Central memory CD8-positive, alpha-beta T cell (primary cell): ENCODE measurements around the gene PRPF40A.
"Not testable (repeated sequence)": the region's sequence is repeated elsewhere in the genome, so short reads cannot be mapped to it uniquely, and the experiment has no call there.

Source experiments
- ATAC-seq: fragments of 150-1000 bp; cut with Tn5 transposase; replicated peaks from 2 replicates; pipeline ENCODE4 v1.10.0; 2022; ENCODE audit warnings: mild to moderate bottlenecking, moderate FRiP score, moderate number of reproducible peaks; ENCODE audit not compliant: poor library complexity, severe bottlenecking; ENCODE audit errors: extremely low read depth
- DNase-seq, 2 donors: peaks; one replicate each; pipeline ENCODE4 v3.0.0; 2021; ENCODE audit warnings: low spot score in 2 of 2
- H3K27ac Mint-ChIP-seq: one replicate; pipeline ENCODE4 v1.8.0; 2022; ENCODE audit warnings: low read depth, mild to moderate bottlenecking, moderate library complexity, mixed read lengths
- H3K27me3 Mint-ChIP-seq: one replicate; pipeline ENCODE4 v1.8.0; 2022; ENCODE audit warnings: mixed read lengths
- H3K36me3 Mint-ChIP-seq: one replicate; pipeline ENCODE4 v1.8.0; 2022; ENCODE audit warnings: mild to moderate bottlenecking, moderate library complexity, mixed read lengths; ENCODE audit not compliant: insufficient read depth
- H3K4me1 Mint-ChIP-seq: one replicate; pipeline ENCODE4 v1.8.0; 2022; ENCODE audit warnings: mixed read lengths
- H3K4me3 Mint-ChIP-seq: one replicate; pipeline ENCODE4 v1.8.0; 2022; ENCODE audit warnings: mild to moderate bottlenecking, moderate library complexity, mixed read lengths
- H3K9me3 Mint-ChIP-seq: one replicate; pipeline ENCODE4 v1.8.0; 2022; ENCODE audit warnings: mixed read lengths

Gene PRPF40A

DNA sequence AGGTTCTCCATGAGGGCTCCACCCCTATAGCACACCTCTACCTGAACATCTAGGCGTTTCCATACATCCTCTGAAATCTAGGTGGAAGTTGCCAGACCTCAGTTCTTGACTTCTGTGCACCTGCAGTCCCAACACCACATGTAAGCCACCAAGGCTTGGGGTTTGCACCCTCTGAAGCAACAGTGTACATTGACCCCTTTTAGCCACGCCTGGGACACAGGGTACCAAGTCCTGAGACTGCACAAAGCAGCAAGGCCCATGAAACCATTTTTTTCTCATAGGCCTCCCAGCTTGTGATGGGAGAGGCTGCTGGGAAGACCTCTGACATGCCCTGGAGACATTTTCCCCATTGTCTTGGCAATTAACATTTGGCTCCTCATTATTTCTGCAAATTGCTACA, 21.2 kb upstream of the PRPF40A start:
- DNase-seq (no peak), ATAC-seq (no peak)
- Mint-ChIP-seq H3K9me3 (no peaks in the 10 kb centered on the region), H3K4me3 (no peak overlapping the region), H3K36me3 (peaks cover 16% of the 10 kb centered on the region), H3K27ac (no peak overlapping the region), H3K4me1 (peaks cover 4% of the 10 kb centered on the region), H3K27me3 (no peaks in the 10 kb centered on the region)

DNA sequence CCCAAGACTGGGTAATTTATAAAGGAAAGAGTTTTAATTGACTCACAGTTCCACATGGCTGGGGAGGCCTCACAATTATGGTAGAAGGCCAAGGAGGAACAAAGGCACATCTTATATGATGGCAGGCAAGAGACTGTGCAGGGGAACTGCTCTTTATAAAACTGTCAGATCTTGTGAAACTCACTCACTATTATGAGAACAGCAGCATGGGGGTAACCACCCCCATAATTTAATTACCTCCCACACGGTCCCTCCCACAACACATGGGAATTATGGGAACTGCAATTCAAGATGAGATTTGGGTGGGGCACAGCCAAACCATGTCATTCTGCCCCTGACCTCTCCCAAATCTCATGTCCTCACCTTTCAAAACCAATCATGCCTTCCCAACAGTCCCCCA, 20.2 kb upstream of the PRPF40A start:
- ATAC-seq, H3K4me3 Mint-ChIP-seq, H3K4me1 Mint-ChIP-seq, H3K27ac Mint-ChIP-seq, H3K9me3 Mint-ChIP-seq, H3K27me3 Mint-ChIP-seq, DNase-seq: not testable (repeated sequence)
- peaks cover 16% of the 10 kb centered on the region for H3K36me3 Mint-ChIP-seq

DNA sequence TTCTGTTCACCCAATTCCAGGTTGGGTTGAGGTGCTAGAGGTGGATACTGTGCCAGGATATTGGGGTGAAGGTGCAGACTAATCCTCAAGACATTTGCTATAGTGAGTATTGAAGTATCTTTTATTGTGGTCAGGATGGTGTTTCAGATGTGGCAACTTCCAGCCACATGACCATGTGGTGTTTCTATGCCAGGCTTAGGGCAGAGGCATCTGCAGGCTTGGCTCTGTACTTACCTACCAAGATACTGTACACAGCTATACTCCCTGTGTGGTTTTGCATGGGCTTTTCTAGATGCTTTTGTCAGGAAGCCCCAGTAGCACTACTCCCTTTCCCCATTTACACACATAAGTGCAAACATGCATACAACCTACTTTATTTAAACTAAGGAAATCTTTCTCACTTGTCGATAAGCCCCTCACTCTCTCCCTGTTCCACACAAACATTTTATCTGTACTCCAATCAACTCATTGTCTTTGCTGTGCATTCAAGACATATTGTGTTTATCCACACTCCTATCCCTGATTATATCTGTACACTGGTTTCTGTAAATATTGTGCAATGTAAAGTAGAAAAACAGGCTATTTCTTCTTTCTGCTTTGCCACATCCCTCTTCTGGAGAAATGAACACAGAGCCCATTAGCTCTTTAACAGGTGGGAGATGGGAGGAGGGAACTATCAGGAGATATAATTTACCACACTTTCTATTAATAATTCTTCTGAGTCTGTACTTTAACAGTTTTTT, 13.5 kb upstream of the PRPF40A start:
- Mint-ChIP-seq H3K9me3 (no peaks in the 10 kb centered on the region), H3K27ac (peak overlapping the region; percentile 20), H3K4me1 (peaks cover 22% of the 10 kb centered on the region), H3K36me3 (peaks cover 7% of the 10 kb centered on the region), H3K27me3 (no peaks in the 10 kb centered on the region), H3K4me3 (peak overlapping the region; percentile 15)
- ATAC-seq: peak; percentile 96
- DNase-seq: peak; percentile 34 to 75

DNA sequence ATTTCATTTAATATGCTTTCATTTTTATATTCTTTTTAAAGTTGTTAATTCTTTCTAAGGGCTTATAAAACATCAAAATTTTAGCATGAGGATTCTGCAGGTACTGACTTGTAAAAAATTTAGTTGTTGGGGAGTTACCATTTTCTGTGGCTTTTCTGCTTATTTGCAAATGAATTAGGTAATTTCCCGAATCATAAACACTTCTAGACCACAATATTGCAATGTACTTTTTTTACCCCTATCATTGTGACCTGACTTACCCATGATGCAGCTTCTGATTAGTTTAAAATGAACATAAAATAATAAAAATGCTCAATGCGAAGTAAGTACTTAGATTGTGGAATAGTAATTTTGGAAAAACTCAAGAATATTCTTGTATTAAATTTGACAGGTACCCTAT, 12.6 kb upstream of the PRPF40A start:
- no peaks in the 10 kb centered on the region for H3K27me3 Mint-ChIP-seq
- DNase-seq: no peak
- no peaks in the 10 kb centered on the region for H3K9me3 Mint-ChIP-seq
- peak overlapping the region; percentile 20 for H3K27ac Mint-ChIP-seq
- peaks cover 22% of the 10 kb centered on the region for H3K4me1 Mint-ChIP-seq
- peaks cover 4% of the 10 kb centered on the region for H3K36me3 Mint-ChIP-seq
- ATAC-seq: peak; percentile 59
- H3K4me3 Mint-ChIP-seq: peak overlapping the region; percentile 15

DNA sequence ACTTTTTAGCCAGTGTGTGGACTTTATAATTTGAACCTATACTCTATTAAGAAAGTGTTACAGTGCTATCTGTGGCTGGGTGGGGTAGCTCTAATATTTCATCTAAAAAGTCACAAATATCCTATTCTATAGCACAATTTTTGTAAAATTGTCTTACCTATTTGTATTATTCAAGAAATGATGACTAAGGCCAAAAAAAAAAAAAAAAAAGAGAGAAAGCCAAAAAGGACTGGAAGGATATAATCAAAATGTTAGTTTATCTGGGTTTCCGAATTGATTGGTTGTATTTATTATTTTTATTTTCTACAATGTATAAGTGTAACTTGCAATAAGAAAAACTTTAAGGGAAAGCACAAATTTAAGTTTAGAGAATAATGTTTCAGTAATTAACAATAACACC, 6.7 kb upstream of the PRPF40A start:
- Mint-ChIP-seq H3K4me1 (peaks cover 32% of the 10 kb centered on the region), H3K27ac (no peak overlapping the region), H3K36me3 (peaks cover 6% of the 10 kb centered on the region), H3K27me3 (no peaks in the 10 kb centered on the region), H3K9me3 (no peaks in the 10 kb centered on the region), H3K4me3 (no peak overlapping the region)
- ATAC-seq (no peak), DNase-seq (no peak)

DNA sequence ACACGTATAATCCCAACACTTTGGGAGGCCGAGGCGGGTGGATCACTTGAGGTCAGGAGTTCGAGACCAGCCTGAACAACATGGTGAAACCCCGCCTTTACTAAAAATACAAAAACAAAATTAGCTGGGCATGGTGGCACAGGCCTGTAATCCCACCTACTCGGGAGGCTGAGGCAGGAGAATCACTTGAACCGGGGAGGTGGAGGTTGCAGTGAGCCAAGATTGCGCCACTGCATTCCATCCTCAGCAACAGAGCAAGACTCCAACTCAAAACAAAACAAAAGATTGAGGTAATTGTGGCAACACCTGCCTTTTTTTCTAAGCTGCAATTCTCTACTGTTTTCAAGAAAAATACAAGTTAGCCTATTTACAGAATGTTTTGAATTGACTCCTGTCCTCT, 5.4 kb upstream of the PRPF40A start:
- DNase-seq, ATAC-seq, H3K9me3 Mint-ChIP-seq, H3K4me3 Mint-ChIP-seq, H3K27me3 Mint-ChIP-seq, H3K27ac Mint-ChIP-seq: not testable (repeated sequence)
- H3K36me3 Mint-ChIP-seq: peaks cover 15% of the 10 kb centered on the region
- H3K4me1 Mint-ChIP-seq: peaks cover 34% of the 10 kb centered on the region

DNA sequence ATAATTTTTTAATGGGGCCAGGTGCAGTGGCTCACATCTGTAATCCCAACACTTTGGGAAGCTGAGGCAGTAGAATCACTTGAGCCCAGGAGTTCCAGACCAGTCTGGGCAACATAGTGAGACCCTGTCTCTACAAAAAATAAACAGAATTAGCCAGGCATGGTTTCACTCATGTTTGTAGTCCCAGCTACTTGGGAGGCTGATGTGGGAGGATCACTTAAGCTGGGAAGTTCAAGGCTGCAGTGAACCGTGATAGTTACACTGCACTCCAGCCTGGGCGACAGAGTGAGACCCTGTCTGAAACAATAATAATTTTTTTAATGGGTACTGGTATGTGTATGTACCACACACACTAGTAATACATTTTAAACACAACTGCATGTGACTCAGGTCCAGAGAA, 3.5 kb upstream of the PRPF40A start:
- DNase-seq: no peak
- Mint-ChIP-seq H3K9me3 (no peaks in the 10 kb centered on the region), H3K27ac (no peak overlapping the region), H3K4me1 (peaks cover 49% of the 10 kb centered on the region), H3K4me3 (no peak overlapping the region), H3K36me3 (peaks cover 30% of the 10 kb centered on the region), H3K27me3 (no peaks in the 10 kb centered on the region)
- no peak for ATAC-seq

DNA sequence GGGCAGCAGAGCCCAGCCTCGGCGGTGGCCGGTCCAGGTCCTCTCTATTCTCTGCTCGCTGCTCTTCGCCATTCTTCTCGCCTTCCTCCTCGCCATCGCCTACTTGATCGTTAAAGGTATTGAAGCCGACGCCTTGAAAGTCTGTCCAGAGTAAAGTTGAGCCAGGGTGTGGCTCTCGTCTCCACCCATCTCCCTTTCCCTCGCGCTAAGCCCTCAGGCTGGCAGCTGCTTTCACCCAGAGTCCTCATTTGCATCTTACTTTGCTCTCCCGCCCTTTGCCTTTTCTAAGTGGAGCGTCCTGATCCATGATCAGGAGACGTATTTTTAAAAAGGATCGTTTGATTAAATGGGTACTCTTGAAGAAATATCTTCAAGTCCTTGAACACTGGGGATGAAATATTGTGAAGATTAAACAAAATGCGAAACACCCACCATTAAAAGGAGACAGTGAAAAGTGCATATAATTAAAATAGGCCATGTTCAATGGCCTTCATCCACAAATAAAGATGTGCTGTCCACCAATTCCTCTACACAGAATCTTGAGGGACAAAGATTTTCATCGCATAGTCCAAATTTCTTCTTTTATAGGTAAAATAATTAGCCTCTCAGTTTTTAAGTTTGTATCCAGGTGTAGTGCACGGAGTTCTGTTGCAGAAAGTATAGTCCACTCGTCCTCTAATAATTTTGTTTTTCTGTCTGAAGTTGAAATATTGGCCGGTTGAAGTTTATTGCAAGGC, 1.8 kb upstream of the PRPF40A start:
- peaks cover 35% of the 10 kb centered on the region for H3K36me3 Mint-ChIP-seq
- H3K27ac Mint-ChIP-seq: peak overlapping the region; percentile 100
- ATAC-seq (no peak), DNase-seq (no peak)
- H3K27me3 Mint-ChIP-seq: no peaks in the 10 kb centered on the region
- H3K4me3 Mint-ChIP-seq: peak overlapping the region; percentile 98
- H3K9me3 Mint-ChIP-seq: no peaks in the 10 kb centered on the region
- peaks cover 56% of the 10 kb centered on the region for H3K4me1 Mint-ChIP-seq

DNA sequence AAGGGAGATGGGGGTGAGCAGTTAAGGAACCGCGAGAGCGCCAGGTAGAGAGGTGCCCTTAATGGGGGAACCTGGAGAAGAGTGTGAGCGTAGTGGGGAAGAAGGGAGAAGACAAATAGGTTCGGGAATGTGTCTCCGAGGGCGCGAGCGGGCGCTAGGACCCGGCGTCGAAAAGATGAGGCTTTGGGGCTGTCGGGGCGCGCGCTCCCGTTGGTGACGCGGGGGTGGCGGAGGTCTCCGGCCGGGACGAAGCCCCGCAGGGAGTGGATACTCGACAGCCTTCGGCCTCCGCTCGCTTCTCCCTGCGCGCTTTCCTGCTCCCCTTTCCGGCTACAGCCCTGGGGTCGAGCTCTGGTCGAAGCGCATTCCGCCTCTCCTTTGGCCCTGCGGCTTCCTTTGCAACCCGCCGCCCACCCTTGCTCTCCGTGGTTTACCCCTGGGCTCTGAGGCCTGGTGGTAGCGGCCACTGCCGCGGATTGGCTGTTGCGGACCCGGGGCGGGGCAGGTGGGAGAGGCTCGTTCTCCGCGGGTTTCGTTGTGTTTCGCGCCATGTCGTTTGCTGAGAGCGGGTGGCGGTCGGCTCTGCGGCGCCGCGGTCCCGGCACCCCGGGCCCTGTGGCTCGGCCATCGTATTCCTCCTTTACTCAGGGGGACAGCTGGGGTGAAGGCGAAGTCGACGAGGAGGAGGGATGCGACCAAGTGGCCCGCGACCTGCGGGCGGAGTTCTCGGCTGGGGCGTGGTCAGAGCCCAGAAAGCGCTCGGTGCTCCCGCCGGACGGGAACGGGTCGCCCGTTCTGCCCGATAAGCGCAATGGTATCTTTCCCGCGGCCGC, 1.0 kb upstream of the PRPF40A start, which contains the start of gene ARL6IP6:
ARL6IP6 (plus strand) TSS at position 545 of the 833 bp plus-strand sequence; CDS start at position 550, 5 bp downstream.
- Mint-ChIP-seq H3K9me3 (no peaks in the 10 kb centered on the region), H3K27me3 (no peaks in the 10 kb centered on the region), H3K4me1 (peaks cover 56% of the 10 kb centered on the region), H3K27ac (peak within 1 kb of the TSS; percentile 100), H3K36me3 (peaks cover 40% of the 10 kb centered on the region), H3K4me3 (peak within 1 kb of the TSS; percentile 98)
- ATAC-seq (peak; percentile 66), DNase-seq (peak; percentile 91 to 93)

DNA sequence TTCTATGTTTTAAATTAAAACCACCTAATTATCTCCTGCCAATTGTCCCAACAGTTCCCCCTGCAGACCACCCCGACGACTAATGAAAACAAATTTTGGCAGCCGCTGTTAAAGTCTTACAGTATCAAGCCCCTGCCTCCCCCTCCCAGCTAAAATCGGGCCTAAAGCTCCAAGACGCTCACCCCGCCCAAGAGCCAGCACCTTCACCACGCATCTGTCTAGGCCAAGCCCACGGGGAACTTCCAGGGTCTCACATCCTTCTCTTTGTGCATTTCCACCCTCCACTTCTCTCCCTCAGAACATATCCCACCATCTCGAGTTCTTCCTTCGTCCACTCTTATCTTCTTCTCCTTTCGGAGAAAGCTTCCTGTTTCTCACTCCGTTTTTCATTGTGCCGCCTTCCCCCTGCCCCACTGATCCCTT, 445 bp downstream of the PRPF40A start:
- ATAC-seq: no peak
- Mint-ChIP-seq H3K27ac (peak overlapping the region; percentile 100), H3K4me3 (peak overlapping the region; percentile 98), H3K4me1 (peaks cover 57% of the 10 kb centered on the region), H3K27me3 (no peaks in the 10 kb centered on the region), H3K36me3 (peaks cover 51% of the 10 kb centered on the region), H3K9me3 (no peaks in the 10 kb centered on the region)
- DNase-seq: peak in 1 of 2 donors; percentile 14

DNA sequence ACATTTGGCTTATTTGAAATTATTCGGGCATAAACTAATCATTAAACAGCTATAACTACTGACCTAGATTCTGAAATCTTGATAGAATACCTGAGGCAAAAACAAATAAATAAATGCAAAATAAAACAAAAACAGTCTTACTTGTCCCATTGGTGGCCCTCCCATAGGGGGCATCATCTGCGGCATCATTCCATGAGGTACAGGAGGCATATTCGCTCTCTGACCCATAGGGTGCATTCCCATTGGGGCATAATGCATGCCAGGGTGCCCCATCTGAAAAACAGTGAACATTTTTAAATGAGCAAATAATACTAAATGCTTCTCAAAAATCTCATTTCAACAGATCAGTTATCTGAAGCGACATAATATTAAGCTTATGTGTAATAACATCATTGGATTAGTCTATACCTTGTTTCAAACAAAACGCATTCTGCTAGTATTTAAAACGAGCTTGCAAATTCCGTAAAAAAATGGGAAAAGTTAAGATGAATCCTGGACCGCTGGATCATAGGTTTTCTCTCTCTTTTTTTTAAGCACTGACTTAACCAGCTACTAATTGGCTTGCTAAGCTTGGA, 1.3 kb downstream of the PRPF40A start:
- H3K27me3 Mint-ChIP-seq: no peaks in the 10 kb centered on the region
- peaks cover 50% of the 10 kb centered on the region for H3K36me3 Mint-ChIP-seq
- peaks cover 56% of the 10 kb centered on the region for H3K4me1 Mint-ChIP-seq
- DNase-seq (no peak), ATAC-seq (no peak)
- peak overlapping the region; percentile 100 for H3K27ac Mint-ChIP-seq
- H3K4me3 Mint-ChIP-seq: peak overlapping the region; percentile 98
- H3K9me3 Mint-ChIP-seq: no peaks in the 10 kb centered on the region

DNA sequence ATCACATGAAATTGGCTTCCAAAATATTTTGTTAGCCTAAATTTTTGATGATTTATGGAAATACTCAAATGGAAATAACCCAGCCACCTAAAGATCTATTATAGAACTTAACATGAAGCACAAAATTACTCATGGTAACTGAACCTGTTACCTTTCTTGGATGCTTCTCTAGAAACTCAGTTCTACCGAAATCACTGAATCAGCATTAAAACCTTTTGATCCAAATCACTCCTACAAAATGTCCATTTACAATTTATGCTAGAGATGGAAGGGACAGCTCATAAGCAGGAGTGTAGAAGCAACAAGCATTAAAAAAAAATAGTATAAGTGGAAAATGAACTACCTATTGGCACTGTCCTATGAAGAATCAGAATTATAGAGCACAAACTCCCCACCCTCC, 2.1 kb downstream of the PRPF40A start:
- Mint-ChIP-seq H3K9me3 (no peaks in the 10 kb centered on the region), H3K4me3 (peak overlapping the region; percentile 44), H3K4me1 (peaks cover 49% of the 10 kb centered on the region), H3K27ac (peak overlapping the region; percentile 35), H3K27me3 (no peaks in the 10 kb centered on the region), H3K36me3 (peaks cover 55% of the 10 kb centered on the region)
- DNase-seq: no peak
- ATAC-seq: no peak
